CD4-positive, alpha-beta T cell treated with Interleukin-1 beta for 1 hour (primary cell): ENCODE data around the gene ANKRD13B.

ENCODE experiments used
- DNase-seq, 2 donors: peaks; one replicate each; pipeline ENCODE4 v3.0.0-alpha.2; 2020 to 2022

ANKRD13B gene

DNA sequence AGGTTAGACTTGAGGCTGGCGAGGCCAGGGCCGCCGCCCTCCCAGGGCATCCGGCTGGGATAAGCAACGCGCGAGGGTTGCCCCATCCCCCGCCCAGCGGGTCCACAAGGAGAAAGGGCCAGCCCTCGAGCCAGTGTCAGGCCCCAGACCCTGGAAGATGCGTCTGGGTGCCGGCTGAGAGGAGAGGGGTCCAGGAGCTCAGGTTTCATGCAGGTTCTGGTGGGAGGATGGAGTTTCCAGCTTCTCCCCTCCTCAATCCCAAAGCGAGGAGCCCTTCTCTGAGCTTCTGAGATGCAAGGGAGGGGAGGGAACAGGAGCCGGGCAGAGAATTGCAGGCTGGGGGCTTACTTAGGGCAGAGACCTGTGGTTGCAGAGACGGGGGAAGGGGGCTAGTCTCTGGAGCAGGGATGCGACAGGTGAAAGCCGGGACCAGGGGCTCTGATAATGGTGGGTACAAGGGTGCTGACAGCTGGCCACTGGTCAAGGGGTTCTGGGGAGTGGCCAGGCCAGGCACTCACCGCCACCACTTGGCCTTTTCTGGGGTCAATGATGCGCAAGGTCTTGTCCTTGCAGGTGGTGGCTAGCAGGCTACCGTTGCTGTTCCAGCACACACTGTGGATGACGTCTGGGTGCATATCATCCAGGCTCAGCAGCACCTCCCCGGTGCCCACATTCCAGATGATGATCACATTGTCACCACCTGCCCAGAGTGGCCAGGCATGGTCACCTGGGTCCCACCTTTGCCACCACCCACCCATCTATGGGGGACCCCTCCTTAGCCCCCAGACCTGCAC lies 25.5 kb downstream of the ANKRD13B start:
- no peak for DNase-seq

DNA sequence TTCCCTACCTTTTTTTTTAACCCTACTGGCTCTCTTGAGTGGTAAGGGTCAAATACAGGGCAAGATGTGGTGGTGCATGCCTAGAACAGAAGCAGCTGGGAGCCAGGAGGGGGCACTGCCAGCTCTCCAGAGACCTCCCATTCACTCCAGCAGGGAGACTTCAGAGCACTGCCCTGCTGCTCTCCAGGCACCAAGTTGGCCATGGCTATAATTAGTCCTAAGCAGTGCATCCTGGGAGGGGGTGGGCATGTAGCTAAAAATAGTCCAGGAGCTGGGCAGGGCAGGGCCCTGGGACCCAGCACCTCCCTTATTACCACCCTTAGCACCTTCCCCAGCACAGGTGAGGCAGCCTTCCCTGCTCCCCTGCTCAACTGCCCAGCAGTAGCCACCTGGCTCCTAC lies 26.3 kb downstream of the ANKRD13B start:
- DNase-seq, result no peak

DNA sequence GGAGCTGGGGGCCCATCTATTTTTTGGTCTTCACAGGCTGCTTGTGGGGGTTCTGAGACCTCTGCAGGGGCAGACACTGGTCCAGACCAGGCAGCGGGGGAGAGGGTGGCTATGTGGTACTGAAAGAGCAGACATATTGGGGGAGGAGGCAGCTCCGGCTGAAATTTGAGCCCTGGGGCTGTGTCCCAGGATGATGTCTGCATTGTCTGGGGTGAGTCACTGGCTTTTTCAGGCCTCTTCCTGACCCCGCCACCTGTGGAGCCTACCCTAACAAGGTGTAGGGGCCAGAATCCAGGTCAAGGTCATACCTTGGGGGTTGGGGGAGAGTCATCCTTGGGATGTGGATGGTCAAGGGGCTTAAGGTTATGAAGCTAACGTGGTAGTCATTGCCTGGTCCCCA lies 27.3 kb downstream of the ANKRD13B start:
- no peak for DNase-seq

DNA sequence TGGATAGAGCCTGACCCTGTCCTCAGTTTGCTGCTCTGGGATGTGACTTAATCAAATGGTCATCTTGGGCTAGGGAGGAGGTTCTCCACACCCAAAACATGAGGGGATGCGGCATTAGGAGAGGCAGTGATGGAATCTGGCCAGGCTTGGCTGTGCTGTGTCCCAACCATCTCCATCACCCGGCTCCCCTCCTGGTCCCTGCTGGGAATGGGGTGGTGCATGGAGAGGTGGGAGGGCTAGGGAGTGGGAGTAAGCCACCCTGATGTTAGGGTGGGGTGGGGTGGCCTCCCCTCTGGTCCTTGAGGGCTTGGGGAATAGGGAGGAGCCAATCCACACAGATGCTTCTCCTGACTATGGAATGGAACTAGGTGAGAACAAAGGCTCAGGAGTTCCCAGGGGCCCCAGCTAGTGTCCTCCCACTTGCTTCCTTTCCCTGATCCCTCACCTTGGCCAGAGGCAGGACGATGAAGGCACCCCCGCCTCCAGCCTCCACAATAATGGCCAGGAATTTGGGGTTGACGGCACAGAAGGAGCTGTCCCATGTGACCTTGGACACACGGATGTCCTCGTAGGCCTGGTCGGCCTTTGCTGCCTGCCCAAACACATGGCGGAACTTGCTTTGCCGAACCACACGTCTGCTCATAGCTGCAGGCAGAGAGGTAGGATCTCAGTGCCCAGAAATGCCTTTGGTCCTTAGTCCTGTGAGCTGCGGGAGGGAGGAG lies 28.0 kb downstream of the ANKRD13B start:
- DNase-seq, result no peak

DNA sequence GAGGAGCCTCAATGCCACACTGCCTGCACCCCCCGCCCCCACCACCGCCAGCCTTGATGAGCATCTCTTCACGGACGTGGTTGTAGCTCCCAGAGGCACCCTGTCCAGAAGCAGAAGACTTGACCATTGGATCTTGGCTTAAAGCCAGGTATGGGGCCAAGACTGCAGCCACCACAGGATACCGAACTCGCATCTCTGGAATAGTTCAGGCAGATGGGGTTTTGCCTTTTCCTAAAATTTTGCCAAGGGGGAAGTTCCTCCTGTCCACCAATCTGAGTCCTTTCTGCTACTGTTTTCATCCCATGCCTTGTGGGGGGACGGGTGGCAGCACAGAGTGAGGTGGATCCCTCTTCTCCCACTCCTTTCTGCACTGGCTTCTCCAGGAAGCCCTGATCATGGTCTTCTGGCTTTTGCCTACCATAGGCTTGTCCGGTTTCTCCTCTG lies 28.8 kb downstream of the ANKRD13B start:
- DNase-seq, result no peak

DNA sequence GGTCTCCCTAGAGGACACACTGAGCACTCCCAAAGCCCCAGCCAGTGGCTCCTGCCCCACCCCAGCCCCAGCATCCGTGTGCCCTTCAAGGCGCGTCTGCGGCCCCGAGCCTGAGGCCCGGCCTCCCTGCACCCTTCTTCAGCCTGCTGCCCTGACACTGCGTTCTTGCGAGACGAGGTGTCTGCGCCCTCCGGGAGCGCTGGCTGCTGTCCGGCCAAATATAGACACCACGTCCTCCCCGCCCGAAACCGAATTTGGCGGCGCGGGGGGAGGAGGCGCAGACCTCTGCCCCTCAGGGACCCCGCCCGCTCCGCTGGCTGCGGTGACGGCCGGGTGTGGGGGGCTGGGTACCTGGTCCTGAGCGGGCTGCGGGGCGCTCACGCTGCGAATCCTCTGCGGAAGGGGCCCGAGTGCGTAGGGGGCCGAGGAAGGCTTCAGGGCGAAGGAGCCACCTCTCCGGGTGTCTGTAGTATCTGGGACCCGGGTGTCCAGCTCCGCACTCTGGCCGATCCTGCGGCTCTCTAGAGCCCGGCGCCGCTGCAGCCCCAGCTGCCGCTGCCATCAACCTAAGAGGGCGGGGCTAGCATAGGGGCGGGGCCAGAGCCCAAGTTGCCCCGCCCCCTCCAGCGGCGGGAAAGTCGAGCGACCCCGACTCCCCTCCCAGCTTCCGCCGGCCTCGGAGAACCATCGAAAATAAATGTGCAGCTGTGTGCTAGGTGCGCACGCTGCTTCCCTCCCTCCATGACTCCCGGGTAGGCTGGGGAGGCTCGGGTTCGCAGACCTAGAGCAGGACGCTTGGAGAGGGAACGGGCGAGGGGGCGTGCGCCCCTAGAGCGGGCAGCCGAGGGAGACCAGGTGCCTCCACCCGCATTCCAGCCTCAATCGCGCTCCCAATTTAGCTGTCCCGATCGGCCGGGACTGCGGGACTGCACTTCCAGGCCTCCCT lies 29.7 kb downstream of the ANKRD13B start, which contains the start of gene CORO6:
TSS of gene CORO6 (minus strand) at position 576 of the 946 bp plus-strand sequence. CDS start 1,491 bp downstream, outside the sequence.
- peak; percentile 64 to 73 for DNase-seq

DNA sequence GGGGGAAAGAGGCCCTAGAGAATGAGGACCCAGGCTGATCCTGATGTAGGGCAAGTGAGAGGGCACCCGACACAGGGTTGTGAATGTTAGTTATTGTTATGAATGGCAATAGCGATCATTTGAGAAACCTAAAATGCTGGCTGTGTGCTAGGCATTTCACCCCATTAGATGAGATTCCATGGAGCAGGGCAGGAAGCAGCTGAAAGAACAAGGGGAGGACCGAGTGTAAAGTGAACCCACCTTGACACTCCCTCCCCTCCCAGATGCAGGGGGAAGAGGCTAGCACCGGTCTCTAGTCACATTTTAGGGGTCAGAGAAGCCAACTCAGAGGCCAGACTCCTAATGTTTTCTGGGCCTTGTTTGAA lies 30.3 kb downstream of the ANKRD13B start:
- DNase-seq, result no peak

DNA sequence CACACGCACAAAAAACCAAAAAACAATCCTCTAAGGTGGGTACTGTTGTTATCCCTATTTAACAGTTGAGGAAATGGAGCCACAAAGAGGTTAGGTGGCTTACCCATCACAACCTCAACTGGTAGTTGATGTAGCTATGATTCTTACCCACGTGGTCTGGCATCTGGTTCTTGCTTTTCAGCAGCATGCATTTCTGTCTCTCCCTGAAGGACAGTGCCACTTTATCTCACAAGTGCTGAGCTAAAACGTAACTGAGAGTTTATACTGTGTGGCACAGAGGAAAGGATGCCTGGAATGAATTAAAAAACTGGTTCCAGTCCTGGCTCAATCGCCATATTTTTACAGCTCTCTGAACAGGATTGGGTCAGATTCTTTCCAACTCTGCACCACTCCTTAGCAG lies 31.7 kb downstream of the ANKRD13B start:
- DNase-seq, result no peak

DNA sequence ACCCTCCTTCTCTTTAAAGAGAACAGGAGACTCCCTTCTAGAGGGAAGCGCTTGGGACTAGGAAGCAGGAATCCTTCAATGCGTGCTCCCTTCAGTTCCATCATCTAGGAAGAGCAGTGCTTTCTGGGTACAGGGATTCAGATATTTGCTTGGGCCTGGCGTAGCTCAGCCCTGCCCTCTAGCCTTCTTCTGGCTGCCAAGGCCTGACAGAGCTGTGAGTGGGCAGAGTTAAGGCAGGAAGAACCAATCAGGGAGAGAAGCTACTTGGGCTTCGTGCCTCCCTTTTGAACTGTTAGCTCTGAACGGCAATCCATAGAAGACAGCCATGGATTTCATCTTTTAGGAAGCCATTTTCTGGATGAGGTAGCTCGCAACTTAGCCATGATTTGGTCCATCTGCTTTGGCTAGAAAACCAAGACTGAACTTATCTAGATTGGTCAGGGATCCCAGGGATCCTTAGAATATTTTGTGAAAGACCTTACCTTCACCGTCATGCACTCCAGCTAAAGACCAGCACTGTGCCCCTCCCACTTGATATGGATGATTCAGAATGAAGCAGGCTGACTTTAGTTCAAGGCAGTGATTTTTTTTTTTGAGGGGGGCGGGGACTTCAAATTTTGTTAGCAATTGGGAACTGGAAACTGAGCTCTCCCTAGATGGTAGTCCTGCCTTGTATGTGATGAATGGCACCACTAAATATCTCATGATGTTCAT lies 32.3 kb downstream of the ANKRD13B start:
- no peak for DNase-seq

DNA sequence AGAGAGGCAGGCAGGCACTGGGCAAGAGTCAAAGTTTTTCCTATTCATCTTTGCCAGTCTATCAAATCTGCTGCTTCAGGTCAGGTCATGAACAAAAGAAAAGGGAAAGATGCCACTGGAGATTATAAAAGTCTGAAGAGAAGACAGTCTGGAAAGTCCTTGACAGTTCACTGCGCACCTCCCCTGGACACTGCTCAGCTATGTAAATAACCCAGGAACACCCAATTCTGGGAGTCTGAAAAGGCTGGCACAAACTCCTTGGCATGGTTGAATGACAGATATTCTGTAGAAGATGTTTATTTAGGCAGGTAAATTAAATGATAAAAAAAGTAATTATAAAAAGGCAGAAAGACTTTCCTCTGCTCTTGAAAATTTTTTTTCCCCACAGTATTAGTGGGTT lies 35.0 kb downstream of the ANKRD13B start:
- DNase-seq, result no peak

DNA sequence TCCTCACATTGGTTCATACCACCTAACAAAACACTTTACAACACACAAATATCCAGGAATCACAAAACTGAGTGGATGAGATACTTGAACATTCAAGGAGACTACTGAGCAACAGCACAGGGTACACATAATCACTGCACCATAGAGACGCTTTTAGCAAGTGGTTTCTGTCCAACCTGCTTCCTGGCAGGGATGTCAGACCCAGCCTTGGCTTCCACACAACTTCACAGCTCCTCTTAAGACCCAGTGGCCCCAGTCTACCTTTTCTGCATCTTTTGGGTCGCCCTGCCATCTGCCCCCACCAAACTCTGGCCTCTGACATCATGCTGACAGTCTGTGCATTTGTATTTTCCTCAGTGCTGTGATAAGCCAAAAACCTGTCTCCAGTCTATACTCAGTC lies 35.7 kb downstream of the ANKRD13B start:
- DNase-seq, result no peak

DNA sequence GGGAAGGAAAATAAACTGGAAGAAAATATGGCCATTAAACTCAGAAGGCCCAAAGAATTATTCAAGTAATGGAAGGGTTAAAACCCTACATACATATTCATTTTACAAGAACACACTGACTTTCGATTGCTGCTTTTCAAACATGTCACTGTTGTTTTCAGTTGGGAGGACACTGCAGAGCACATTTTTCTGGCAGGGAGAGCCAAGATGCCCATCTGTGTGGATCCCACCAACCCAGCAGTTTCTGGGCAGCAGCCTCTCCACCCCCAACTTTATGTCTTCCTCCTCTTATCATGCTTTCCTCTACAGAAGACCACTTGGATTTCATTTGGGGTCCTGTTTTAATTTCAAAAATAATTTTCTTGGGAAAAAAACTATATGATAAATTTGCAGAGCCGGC lies 36.9 kb downstream of the ANKRD13B start:
- no peak for DNase-seq

DNA sequence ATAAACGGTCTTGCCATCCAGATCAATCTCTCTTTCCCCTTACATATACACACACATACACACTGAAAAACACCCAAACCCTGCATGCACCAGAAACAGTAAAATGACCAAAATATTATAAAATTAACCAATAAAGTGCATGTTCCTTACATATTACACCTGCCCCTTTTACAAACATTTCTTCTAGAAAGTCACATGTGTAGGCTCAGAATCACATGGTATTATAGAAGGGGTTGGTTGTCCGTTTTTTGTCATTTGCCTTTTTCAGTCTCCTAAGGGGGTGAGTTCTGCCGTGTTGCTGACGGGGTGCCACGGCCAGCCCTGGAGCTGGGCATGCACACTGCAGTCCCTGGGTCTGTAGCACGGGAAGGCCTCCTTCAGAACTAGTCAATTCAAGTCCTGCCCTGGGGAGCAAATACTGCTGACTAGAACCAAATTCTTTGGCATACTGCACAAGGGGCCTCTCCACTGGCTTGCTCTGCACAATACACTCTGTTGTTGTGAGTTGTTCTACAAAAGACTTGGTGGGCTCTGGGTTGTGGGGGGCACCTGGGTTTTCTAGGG lies 37.8 kb downstream of the ANKRD13B start:
- no peak for DNase-seq

DNA sequence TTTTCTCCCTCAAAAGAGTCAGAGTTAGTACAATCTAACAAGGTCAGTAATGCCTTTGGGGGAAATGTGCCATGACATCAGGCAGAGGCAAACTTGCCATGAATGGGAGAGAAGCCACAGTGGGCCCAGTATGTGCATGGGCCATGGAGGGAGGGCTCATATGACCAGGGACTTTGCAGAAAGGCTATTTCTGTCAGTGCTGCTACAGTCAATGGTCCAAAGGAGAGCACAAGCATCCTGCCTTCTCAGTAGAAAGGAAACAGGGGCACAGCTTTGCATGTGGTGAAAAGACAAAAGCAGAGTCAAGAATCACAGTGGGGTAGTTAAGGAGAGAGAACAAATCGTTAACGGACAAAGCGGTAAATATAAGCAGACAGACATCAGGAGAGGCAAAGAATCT lies 41.0 kb downstream of the ANKRD13B start:
- no peak for DNase-seq

DNA sequence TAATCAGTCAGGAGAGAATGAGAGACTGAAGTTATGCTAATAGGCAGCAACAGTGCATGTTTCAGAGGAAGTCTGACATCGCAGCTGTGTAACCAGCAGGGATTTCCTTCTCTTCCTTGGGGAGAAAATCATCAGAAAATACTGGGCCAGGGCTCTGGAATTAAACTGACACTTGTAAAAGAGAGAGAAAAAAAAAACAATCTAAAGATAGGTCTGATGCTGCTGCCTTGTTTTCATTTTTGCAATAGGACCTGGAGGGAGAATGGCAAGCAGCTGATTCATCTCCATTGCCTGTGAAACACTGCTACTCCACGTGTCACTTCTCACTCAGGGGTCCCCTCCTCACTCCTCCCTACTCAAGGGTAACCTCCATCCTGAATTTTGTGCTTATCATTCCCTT lies 47.5 kb downstream of the ANKRD13B start:
- DNase-seq, result no peak

DNA sequence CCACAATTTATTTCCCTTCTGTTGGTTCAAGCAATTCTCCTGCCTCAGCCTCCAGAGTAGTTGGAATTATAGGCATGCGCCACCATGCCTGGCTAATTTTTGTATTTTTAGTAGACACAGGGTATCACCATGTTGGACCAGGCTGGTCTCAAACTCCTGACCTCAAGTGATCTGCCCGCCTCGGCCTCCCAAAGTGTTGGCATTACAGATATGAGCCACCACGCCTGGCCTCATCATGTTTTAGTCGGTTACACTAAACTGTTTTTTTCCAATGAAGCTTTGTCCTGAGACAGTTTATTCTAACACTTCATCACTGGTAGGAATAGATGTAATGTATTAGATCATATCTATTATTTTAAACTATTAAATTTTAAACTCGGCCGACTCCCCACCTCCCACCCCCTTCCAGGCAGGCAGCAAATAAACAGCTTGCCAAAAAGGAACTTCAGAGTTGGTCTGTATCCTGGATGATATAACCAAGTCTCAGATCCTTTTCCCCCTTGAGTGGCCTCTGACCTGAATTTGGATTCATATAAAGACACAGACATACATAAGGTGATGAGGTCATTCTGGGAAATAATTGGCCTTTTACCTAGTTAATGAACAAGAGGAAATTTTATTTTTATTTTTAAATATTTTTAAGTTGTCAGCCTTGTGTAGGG lies 48.2 kb downstream of the ANKRD13B start:
- no peak for DNase-seq

DNA sequence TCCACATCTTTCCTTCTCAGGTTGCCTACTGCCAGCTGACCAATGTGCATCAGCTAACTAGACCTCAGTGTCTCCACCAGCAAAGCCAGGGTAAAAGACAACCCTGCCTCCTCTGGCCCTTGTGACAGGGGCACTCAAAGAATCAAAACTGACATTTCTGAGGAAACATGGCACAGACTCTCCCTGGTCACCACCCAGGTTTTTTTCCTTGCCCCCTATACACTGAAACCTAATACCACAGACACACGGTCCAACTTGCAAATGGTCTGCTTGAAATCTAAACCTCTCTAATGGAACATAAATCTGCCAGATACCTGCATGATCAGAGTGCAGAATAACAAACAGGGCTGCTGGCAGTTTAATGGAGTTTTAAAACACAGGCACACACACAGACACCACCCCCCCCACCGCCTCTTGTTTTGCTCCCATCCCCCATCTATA lies 49.3 kb downstream of the ANKRD13B start:
- DNase-seq, result no peak

DNA sequence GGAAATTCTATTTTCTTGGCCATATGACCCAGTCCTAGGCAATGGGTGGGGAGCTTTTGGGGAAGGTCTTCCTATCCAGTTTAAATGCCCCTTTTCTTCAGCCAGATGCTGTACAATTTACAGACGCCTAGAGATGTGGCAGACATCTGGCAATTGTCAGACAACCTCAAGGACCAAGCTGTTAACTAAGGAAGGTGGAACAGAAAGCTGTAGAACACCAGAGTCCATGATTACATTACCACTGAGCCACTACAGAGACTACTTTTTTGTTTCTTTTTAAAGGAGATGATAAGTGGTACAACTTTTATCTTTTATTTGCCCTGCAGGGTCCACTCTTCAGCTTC lies 50.9 kb downstream of the ANKRD13B start:
- DNase-seq, result no peak

DNA sequence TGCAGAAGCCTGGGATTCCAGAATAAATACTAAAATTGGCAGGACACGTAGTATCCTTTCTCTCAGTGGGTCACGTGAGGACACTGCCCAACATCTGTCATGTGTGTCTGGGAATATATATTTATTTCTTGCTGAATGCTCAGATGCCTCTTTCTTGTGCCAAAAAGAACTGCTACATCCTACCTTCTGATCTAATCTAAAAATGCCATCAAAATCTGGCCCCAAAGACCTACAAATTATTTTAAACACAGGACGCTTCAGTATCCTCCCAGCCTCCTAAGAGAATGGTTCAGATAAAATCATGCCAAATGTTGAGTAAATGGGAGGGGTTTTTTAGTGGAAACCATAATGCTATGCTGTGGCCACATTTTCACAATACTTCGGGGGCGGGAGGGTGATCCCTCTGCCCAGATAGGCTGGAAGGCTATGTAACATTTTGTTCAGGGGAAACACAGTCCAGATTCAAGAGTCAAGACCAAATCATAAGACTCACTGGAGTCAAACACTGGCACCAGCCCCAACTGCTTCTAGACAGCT lies 52.7 kb downstream of the ANKRD13B start:
- no peak for DNase-seq

DNA sequence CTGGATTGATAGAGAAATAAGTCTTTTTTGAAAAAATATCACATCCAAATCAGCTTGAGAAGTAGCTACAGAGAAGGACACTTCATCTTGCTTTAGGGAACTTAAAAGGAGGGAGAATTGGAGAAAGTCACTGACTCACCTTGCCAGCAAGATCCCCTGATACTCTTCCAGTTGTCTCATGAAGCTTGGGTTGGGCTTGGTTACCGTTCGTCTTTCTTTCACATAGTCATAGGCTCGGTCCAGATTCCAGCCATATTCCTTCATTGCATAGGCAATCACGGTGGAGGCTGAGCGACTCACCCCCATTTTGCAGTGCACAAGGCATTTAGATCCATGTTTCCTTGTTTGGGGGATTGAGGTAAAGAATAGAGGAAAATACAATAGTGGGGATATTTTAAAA lies 55.1 kb downstream of the ANKRD13B start:
- no peak for DNase-seq

DNA sequence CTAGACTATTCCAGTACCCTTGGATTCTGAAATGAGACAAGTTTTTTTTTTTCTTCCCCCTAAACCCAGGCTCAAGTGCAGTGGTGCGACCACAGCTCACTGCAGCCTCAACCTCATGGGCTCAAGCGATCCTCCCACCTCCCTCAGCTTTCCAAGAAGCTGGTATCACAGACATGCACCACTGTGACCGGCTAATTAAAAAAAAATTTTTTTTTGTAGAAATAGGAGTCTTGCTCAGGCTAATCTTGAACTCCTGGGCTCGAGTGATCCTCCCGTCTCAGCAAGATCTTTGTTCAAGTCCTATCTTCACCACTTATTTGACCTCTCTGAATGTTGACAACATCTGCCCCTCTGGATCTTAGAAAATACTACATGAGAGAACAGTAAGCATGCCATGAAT lies 56.4 kb downstream of the ANKRD13B start:
- no peak for DNase-seq
